A673 (cell line): ENCODE results near the gene PRICKLE3. TPM values are rescaled to one million over a fixed set of nuclear protein-coding genes. Genes with fewer than 3 reads are reported as not detected.
"Not testable (repeated sequence)": the region's sequence is repeated elsewhere in the genome, so short reads cannot be mapped to it uniquely, and the experiment has no call there.

Source experiments
- BruUV-seq: library from RNA; stranded (reverse); fragments of 400-500 nt; replicated peaks from 2 replicates; lab custom pipeline; 2021; lab: Mats Ljungman, UMichigan
- CTCF ChIA-PET: fragments of 300-600 bp; sonication (Branson Sonifier 250); formaldehyde crosslinking; loops from one replicate; lab custom pipeline; 2022; ENCODE audit warnings: antibody characterized with exemption; lab: Charles Lee
- POLR2A ChIA-PET: fragments of 300-600 bp; sonication (Branson Sonifier 250); formaldehyde crosslinking; loops from one replicate; lab custom pipeline; 2022; ENCODE audit warnings: antibody characterized with exemption; ENCODE audit not compliant: low non-redundant PET; lab: Charles Lee
- DNase-seq: peaks from one replicate; pipeline ENCODE4 v3.0.0-alpha.2; 2015; ENCODE audit warnings: low spot score
- H3K27ac ChIP-seq: fragments of 200-600 bp; sonication (generic); 2 replicates; pipeline ENCODE4 v1.5.1; 2016; ENCODE audit warnings: mixed run types, low read depth, mild to moderate bottlenecking, mixed read lengths, antibody characterized with exemption, low read length; ENCODE audit not compliant: poor library complexity, severe bottlenecking
- H3K27me3 ChIP-seq: fragments of 200-600 bp; sonication (generic); replicated peaks from 2 replicates; pipeline ENCODE4 v1.6.1; 2017; ENCODE audit warnings: mixed run types, low read depth, mild to moderate bottlenecking, mixed read lengths, antibody characterized with exemption, low read length; ENCODE audit not compliant: insufficient read depth, poor library complexity
- H3K36me3 ChIP-seq: fragments of 200-600 bp; sonication (generic); 2 replicates; pipeline ENCODE4 v1.6.1; 2016; ENCODE audit warnings: mixed run types, mild to moderate bottlenecking, mixed read lengths, antibody characterized with exemption, low read length; ENCODE audit not compliant: insufficient read depth, poor library complexity, severe bottlenecking
- H3K4me1 ChIP-seq: fragments of 200-600 bp; sonication (generic); 2 replicates; pipeline ENCODE4 v1.6.1; 2017; ENCODE audit warnings: mixed run types, mild to moderate bottlenecking, mixed read lengths, antibody characterized with exemption, low read length; ENCODE audit not compliant: insufficient read depth, poor library complexity, severe bottlenecking
- H3K4me3 ChIP-seq: fragments of 200-600 bp; sonication (generic); 2 replicates; pipeline ENCODE4 v1.5.1; 2016; ENCODE audit warnings: low read depth, mixed run types, mild to moderate bottlenecking, mixed read lengths, low read length; ENCODE audit not compliant: poor library complexity, severe bottlenecking
- H3K9me3 ChIP-seq: fragments of 200-600 bp; sonication (generic); 2 replicates; pipeline ENCODE4 v1.6.1; 2016; ENCODE audit warnings: mixed run types, low read depth, mild to moderate bottlenecking, mixed read lengths, antibody characterized with exemption, low read length; ENCODE audit not compliant: poor library complexity, severe bottlenecking
- CTCF ChIP-seq: fragments of 300-800, 200-600 bp; sonication (generic); conservative IDR thresholded peaks from 2 replicates; pipeline ENCODE4 v1.5.1; 2017; ENCODE audit warnings: low read depth, mild to moderate bottlenecking, antibody characterized with exemption, low read length, moderate library complexity, mixed read lengths
- EZH2 ChIP-seq: fragments of 200-600 bp; sonication (generic); IDR thresholded peaks from 2 replicates; pipeline ENCODE4 v1.6.1; 2017; ENCODE audit warnings: borderline replicate concordance, low read depth, mild to moderate bottlenecking, mixed read lengths, antibody characterized with exemption, low read length; ENCODE audit not compliant: poor library complexity, severe bottlenecking
- intact Hi-C: fragments of 100-400 bp; cut with micrococcal nuclease; formaldehyde crosslinking; loops from one replicate; pipeline ENCODE4 v1.10.0; 2022; ENCODE audit not compliant: unreplicated experiment
- total RNA-seq: library from RNA; stranded (reverse); gene quantifications from 2 replicates; pipeline ENCODE4 v1.2.3, GENCODE V29; 2021

PRICKLE3 gene
- total RNA-seq, 1 experiment from 2014 or later: 4.8 TPM

- intact Hi-C loops: no loop called here
- BruUV-seq: no TSS peak
- no peaks in the 10 kb centered on the region for H3K27me3 ChIP-seq
- no peak for TF ChIP-seq EZH2
- no peak for TF ChIP-seq CTCF
- ChIA-PET CTCF (no interaction called here), POLR2A (no interaction called here)
- no peak for DNase-seq
- H3K4me1 ChIP-seq: no peaks in the 10 kb centered on the region
- H3K36me3 ChIP-seq: no peaks in the 10 kb centered on the region
- H3K27ac ChIP-seq: no peak overlapping the region
- H3K9me3 ChIP-seq: peaks cover 17% of the 10 kb centered on the region
- no peak overlapping the region for H3K4me3 ChIP-seq
Measured at GRCh38 chrX:49139713-49140112, 46.5 kb downstream of the PRICKLE3 start.

GRCh38 chrX:49137492-49137891 is 48.7 kb downstream of the PRICKLE3 start:
- no TSS peak for BruUV-seq
- CTCF ChIA-PET: no interaction called here
- DNase-seq: no peak
- Histone ChIP-seq H3K27me3 (no peaks in the 10 kb centered on the region), H3K36me3 (no peaks in the 10 kb centered on the region), H3K4me1 (no peaks in the 10 kb centered on the region), H3K27ac (no peak overlapping the region), H3K9me3 (peaks cover 17% of the 10 kb centered on the region), H3K4me3 (no peak overlapping the region)
- POLR2A ChIA-PET: no interaction called here
- TF ChIP-seq CTCF (no peak), EZH2 (no peak)
- intact Hi-C loops: no loop called here

GRCh38 chrX:49133759-49134158 is 52.4 kb downstream of the PRICKLE3 start:
- ChIA-PET POLR2A (no interaction called here), CTCF (no interaction called here)
- intact Hi-C loops: no loop called here
- Histone ChIP-seq H3K9me3 (peaks cover under 1% of the 10 kb centered on the region), H3K36me3 (no peaks in the 10 kb centered on the region), H3K27ac (no peak overlapping the region), H3K4me1 (no peaks in the 10 kb centered on the region), H3K27me3 (no peaks in the 10 kb centered on the region), H3K4me3 (no peak overlapping the region)
- no peak for TF ChIP-seq EZH2
- TF ChIP-seq CTCF: no peak
- no peak for DNase-seq
- BruUV-seq: no TSS peak

GRCh38 chrX:49132275-49132674 is 53.9 kb downstream of the PRICKLE3 start:
- H3K27me3 ChIP-seq, DNase-seq, H3K27ac ChIP-seq, H3K4me1 ChIP-seq, H3K9me3 ChIP-seq, intact Hi-C loops, H3K36me3 ChIP-seq, BruUV-seq, H3K4me3 ChIP-seq, CTCF ChIA-PET, POLR2A ChIA-PET: not testable (repeated sequence)
